ENCODE measurements around the gene FUT8.

Gene FUT8

GRCh38 chr14:65558363-65558762, 145.8 kb downstream of the FUT8 start:
- no peak for DNase-seq (ENCODE audit: low read depth, low spot score)

DNA sequence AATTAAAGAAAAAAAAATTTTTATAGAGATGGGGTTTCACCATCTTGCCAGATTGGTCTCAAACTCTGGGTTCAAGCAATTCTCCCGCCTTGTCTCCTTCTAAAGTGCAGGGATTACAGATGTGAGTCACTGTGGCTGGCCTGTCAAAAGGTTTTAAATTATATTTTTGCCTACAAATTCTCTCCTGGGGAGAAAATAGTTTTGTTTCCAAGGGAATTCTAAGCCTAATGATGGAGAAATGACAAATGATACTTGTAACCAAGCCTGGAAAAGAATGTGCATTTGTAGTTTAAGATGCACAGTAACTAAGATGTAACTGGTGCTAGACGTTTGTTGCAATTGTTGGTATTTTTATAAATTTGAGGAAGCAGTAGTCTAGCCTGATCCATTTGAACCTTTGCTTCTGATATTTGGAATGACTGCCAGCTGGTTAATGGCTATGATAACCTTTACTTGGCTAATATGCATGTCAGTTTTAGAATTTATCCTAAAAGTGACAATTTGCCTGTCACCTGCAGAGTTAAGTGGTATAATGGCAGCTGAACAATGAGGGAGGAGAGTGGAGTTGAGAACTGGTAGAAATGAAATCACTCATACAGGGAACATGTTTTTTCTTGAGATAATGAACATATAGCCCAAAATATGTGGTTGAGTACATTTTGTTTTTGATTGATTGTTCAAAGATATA, 148.0 kb downstream of the FUT8 start:
- DNase-seq (ENCODE audit: low read depth, low spot score): no peak

GRCh38 chr14:65564370-65564769, 151.8 kb downstream of the FUT8 start:
- no peak for DNase-seq (ENCODE audit: low read depth, low spot score)

DNA sequence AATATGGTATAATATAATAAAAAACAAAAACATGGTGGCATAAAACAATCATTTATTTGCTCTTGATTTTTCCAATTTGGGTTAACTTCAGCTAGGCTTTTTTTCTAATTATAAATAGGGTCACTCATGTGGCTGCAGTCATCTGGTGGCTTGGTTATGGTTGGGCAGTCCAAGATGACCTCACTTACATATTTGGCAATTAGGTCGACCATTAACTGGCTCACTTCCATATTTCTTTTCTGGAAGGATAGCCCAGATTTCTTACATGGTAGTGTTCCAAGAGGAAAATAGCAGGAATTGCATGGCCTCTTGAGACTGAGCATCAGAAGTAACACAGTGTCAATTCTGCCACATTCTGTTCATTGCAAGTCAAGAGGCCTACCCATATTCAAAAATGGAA, 153.4 kb downstream of the FUT8 start:
- no peak for DNase-seq (ENCODE audit: low read depth, low spot score)

DNA sequence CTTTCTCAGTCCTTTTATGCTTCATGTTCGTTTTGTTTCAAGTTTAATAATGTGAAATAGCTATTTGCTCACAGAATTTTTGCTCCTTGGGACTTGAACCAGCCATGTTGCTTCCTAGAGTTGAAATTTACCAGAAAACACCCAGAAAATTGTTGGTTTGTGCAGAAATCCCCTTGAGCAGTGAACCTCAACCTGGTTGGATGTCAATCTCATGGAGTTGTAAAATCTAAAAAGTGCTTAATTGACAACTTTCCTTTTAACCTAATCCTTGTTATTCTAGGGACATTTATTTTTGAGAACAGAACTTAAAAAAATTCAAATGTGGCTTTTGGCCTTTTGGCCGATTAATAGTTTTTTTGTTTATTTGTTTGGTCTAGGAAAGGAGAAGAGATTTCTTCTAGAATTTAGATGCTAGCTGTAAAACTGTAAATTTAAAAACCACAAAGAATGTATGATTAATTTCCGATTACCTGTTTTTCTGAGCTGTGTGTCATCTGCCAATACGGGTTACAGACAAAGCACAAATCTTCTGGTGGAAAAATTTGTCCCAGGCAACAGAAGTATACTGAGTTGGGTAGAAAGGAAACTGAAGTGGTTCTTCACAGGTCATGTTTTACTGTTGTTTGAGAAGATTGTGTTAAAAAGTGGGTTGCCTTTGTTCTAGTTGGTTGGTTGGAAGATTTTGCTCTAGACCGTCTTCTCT, 154.4 kb downstream of the FUT8 start:
- no peak for DNase-seq (ENCODE audit: low read depth, low spot score)

GRCh38 chr14:65574611-65575010, 162.1 kb downstream of the FUT8 start:
- no peak for DNase-seq (ENCODE audit: low read depth, low spot score)

- DNase-seq (ENCODE audit: low read depth, low spot score): no peak
These were observed 162.9 kb downstream of the FUT8 start for GRCh38 chr14:65575389-65575788.

DNA sequence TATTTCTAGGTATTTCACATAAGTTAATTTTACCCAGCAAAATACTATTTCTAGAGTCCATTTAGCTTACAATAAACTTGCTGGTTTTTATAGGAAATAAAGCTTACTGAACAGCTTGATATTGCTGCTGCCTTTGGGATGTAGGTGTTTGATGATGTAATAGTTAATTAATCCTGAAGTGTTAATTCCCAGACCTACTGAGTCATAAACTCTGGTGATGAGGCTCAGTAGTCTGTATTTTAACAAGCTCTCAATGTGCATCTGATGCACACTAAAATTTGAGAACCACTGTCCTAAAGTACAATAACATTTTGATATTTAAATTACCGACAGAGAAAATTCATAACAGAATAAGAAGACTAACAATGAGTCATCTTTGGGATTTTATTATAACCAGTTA, 168.4 kb downstream of the FUT8 start:
- DNase-seq (ENCODE audit: low read depth, low spot score): no peak

GRCh38 chr14:65581378-65581777, 168.8 kb downstream of the FUT8 start:
- no peak for DNase-seq (ENCODE audit: low read depth, low spot score)

DNA sequence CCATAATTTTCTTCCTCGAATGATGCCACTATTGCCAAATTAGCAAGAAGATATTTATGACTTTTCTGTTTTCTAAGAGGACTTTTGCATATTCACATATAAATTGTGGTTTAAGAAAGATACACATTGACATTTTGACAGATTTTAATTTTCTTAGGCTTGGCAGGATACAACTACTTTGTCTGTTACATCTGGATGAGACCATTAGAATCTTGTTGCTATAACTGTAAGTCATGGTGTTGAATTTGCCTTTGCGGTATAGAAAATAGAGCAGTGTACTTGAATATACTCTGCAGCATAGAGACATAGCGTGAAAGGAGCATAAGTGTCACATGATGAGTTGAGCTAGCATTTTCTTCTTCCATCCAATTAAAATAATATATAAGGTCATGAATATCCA, 169.3 kb downstream of the FUT8 start:
- DNase-seq (ENCODE audit: low read depth, low spot score): no peak

DNA sequence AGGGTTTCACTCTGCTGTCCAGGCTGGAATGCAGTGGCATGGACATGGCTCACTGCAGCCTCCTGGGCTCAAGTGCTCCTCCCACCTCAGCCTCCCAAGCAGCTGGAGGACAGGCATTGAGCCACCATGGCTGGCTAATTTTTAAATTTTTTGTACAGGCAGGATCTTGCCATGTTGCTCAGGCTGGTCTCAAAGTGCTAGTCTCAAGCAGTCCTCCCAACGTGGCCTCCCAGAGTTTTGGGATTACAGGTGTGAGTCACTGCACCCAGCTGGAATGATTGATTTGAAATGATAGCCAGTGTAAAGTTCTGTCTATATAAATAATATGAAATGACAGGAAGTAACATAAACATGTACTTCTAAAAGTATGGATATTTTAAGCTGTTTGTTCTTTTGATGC, 172.7 kb downstream of the FUT8 start:
- DNase-seq (ENCODE audit: low read depth, low spot score): no peak

GRCh38 chr14:65588426-65589140, 176.1 kb downstream of the FUT8 start:
- no peak for DNase-seq (ENCODE audit: low read depth, low spot score)

DNA sequence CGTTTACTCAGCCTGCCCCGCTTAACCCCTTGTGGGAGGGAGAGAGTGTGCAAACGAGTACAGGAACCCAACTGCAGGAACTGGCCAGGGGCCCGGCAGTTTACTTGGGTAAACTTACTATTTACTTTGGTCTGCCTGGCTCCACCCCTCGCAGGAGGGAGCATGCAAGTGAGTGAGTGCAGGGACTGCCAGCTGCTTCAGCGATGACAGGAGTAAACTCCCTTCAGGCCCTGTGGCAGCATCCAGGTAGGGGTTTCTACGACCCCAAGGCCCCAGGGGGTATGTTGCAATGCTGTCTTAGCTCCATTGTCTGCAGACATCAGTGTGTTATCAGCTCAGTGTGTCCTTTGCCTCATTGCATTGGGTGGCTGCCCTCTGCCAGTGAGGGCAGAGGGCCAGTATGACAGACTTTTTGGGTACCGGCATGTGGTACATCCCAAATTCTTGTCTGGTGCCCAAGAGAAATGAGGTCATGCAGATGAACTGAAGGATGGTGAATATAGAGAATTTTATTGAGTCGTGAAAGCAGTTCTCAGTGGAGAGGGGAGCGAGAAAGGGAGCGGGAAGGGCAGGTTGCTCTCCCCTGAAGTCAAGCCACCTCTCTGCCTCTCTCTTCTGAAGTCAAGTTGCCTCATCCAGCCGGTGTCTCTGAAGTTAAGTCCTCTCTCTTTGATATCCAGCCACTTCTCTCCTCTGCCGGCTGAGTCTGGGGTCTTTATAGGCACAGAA, 181.8 kb downstream of the FUT8 start:
- no peak for DNase-seq (ENCODE audit: low read depth, low spot score)

DNA sequence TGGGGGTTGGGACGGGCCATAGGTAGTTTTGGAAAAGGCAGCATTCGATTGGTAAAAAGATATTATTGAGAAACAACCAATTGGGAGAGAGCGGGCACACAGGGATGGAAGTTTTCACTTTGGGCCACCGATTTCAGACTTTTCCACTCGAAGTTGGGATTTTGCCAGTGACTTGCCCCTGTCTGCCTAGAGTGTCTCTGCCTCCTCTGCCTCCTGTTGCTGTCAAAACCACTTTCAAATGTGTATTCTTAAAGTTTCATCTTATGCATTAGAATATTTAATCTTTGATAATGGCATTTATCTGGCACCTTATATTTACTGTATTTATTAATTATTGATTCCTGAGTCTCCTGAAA, 182.3 kb downstream of the FUT8 start:
- DNase-seq (ENCODE audit: low read depth, low spot score): no peak

GRCh38 chr14:65599375-65599774, 186.8 kb downstream of the FUT8 start:
- no peak for DNase-seq (ENCODE audit: low read depth, low spot score)

GRCh38 chr14:65600742-65601141, 188.2 kb downstream of the FUT8 start:
- DNase-seq (ENCODE audit: low read depth, low spot score): no peak

DNA sequence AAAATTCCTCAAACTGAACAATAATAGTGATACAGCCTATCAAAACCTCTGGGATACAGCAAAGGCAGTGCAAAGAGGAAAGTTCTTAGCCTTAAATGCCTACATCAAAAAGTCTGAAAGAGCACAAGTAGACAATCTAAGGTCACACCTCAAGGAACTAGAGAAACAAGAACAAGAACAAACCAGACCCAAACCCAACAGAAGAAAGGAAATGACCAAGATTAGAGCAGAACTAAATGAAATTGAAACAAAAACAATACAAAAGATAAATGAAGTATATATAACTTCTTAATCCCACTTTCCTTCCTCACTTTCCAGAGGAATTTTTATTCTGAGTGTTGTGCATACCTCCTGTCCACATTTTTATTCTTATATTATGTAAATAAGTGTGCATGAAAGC, 192.0 kb downstream of the FUT8 start:
- DNase-seq (ENCODE audit: low read depth, low spot score): no peak

GRCh38 chr14:65604936-65605335, 192.4 kb downstream of the FUT8 start:
- no peak for DNase-seq (ENCODE audit: low read depth, low spot score)

- DNase-seq (ENCODE audit: low read depth, low spot score): no peak
These were observed 193.9 kb downstream of the FUT8 start for GRCh38 chr14:65606460-65606859.

GRCh38 chr14:65613131-65613650, 200.7 kb downstream of the FUT8 start:
- DNase-seq (ENCODE audit: low read depth, low spot score): no peak

GRCh38 chr14:65618996-65619395, 206.5 kb downstream of the FUT8 start:
- DNase-seq (ENCODE audit: low read depth, low spot score): no peak

DNA sequence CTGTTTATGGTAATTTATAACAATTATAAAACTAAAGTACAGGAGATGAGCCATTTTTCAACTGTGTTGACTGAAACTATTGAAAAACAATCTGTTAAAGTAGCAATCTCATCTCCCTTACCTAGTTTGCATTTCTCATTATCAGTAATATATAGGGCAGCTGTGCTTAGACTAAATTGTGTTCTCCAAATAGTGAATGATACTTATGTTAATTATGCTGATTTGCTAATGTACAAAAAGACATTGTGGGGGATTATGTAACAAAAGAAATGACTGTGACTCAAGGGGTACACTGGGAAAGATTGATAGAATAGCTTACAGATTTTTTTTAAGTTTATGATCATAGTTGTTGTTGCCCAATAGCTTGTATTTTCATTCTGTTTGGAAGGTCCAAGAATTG, 207.7 kb downstream of the FUT8 start:
- DNase-seq (ENCODE audit: low read depth, low spot score): no peak
